Measurements from ENCODE around the gene RPP21. TPM values are rescaled to one million over a fixed set of nuclear protein-coding genes. Genes with fewer than 3 reads are reported as not detected.

Gene RPP21
- total RNA-seq, 1 experiment from 2014 or later, result 58.9 TPM

DNA sequence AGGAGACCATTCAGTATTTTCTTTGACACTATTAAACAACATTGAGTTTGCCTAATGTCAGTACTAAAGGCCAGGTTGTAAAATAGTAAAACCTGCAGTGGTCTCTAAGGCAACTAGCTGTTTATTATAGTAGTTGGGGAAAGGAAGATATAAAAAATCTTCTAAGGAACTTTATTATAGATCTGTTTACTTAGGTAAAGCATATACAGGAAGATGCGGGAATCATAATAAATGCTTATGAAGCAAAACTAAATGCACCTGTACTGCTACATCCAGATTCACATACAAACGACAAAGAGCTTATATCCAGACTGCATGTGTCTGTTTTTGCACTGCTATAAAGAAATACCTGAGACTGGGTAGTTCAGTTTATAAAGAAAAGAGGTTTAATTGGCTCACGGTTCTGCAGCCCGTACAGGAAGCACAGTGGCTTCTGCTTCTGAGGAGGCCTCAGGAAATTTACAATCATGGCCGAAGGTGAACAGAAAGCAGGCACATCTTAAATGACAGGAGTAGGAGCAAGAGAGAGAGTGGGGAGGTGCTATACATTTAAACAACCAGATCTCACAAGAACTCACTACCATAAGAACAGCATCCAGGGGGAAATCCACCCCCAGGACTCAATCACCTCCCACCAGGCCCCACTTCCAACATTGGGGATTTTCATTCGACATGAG, 26.9 kb upstream of the RPP21 start:
- ChIA-PET CTCF (no interaction called here), POLR2A (ENCODE audit: unreplicated experiment) (no interaction called here)
- Histone ChIP-seq H3K4me1 (replicated peaks; ENCODE audit: insufficient read depth) (no peaks in the 10 kb centered on the region; the same call in 1 of the 2 replicates), H3K4me2 (no peak overlapping the region), H3K79me2 (ENCODE audit: low read depth) (peaks cover 88% of the 10 kb centered on the region), H3K4me3 (no peak overlapping the region), H3K27ac (no peak overlapping the region), H3K9me2 (ENCODE audit: insufficient read depth) (no peaks in the 10 kb centered on the region), H4K20me1 (ENCODE audit: insufficient read depth) (peaks cover 62% of the 10 kb centered on the region), H3K36me3 (ENCODE audit: low read depth) (peaks cover 10% of the 10 kb centered on the region; the same call in 1 of the 2 replicates), H3K9me3 (ENCODE audit: insufficient read depth, low read depth) (no peaks in the 10 kb centered on the region), H3K27me3 (ENCODE audit: insufficient read depth, low read depth) (no peaks in the 10 kb centered on the region), H3F3A (ENCODE audit: insufficient read depth, low read depth) (no peaks in the 10 kb centered on the region), H2AFZ (no peak overlapping the region)
- intact Hi-C loops (cut with micrococcal nuclease; ENCODE audit: unreplicated experiment), result no loop called here
- TF ChIP-seq CTCF (conservative IDR thresholded peaks at IDR 0.05), result no peak
- TF ChIP-seq EZH2 (IDR thresholded peaks at IDR 0.05; ENCODE audit: low read depth), result no peak
- no peak for DNase-seq
- BruUV-seq (replicated peaks), result no TSS peak

- POLR2A ChIA-PET (ENCODE audit: unreplicated experiment), result no interaction called here
- H2AFZ ChIP-seq, result no peak overlapping the region
- no peak for DNase-seq
- CTCF ChIA-PET, result interaction anchor here (0.6 kb wide), 1 partner anchor 49 kb away, joined by 3 read pairs; no protein-coding TSS in a partner anchor
- H3K9me3 ChIP-seq (ENCODE audit: insufficient read depth, low read depth), result no peaks in the 10 kb centered on the region
- TF ChIP-seq EZH2 (IDR thresholded peaks at IDR 0.05; ENCODE audit: low read depth) (no peak), CTCF (conservative IDR thresholded peaks at IDR 0.05) (no peak)
- 0 out of 2 replicates have a peak, but pooled peaks cover 5% of the 10 kb centered on the region for H3F3A ChIP-seq (ENCODE audit: insufficient read depth, low read depth)
- H3K4me2 ChIP-seq, result no peak overlapping the region
- H3K4me3 ChIP-seq, result no peak overlapping the region
- no TSS peak for BruUV-seq (replicated peaks)
- peaks cover 73% of the 10 kb centered on the region for H4K20me1 ChIP-seq (ENCODE audit: insufficient read depth)
- H3K4me1 ChIP-seq (replicated peaks; ENCODE audit: insufficient read depth), result peaks cover 4% of the 10 kb centered on the region
- H3K27me3 ChIP-seq (ENCODE audit: insufficient read depth, low read depth), result no peaks in the 10 kb centered on the region
- H3K27ac ChIP-seq, result no peak overlapping the region
- H3K79me2 ChIP-seq (ENCODE audit: low read depth), result peaks cover 97% of the 10 kb centered on the region
- intact Hi-C loops (cut with micrococcal nuclease; ENCODE audit: unreplicated experiment), result no loop called here
- H3K9me2 ChIP-seq (ENCODE audit: insufficient read depth), result no peaks in the 10 kb centered on the region
- peaks cover 12% of the 10 kb centered on the region; the same call in 1 of the 2 replicates for H3K36me3 ChIP-seq (ENCODE audit: low read depth)
Measured at GRCh38 chr6:30319146-30319835, 25.7 kb upstream of the RPP21 start.

GRCh38 chr6:30321692-30322388, 23.1 kb upstream of the RPP21 start:
- Histone ChIP-seq H3K4me2 (no peak overlapping the region), H3K4me1 (replicated peaks; ENCODE audit: insufficient read depth) (peaks cover 14% of the 10 kb centered on the region), H3F3A (ENCODE audit: insufficient read depth, low read depth) (peaks cover 23% of the 10 kb centered on the region; the same call in 1 of the 2 replicates), H3K27me3 (ENCODE audit: insufficient read depth, low read depth) (no peaks in the 10 kb centered on the region), H3K27ac (no peak overlapping the region), H4K20me1 (ENCODE audit: insufficient read depth) (peaks cover 69% of the 10 kb centered on the region), H3K9me2 (ENCODE audit: insufficient read depth) (no peaks in the 10 kb centered on the region), H3K4me3 (no peak overlapping the region), H2AFZ (no peak overlapping the region), H3K9me3 (ENCODE audit: insufficient read depth, low read depth) (no peaks in the 10 kb centered on the region), H3K36me3 (ENCODE audit: low read depth) (0 out of 2 replicates have a peak, but pooled peaks cover 9% of the 10 kb centered on the region), H3K79me2 (ENCODE audit: low read depth) (peaks cover 94% of the 10 kb centered on the region)
- TF ChIP-seq CTCF (conservative IDR thresholded peaks at IDR 0.05), result no peak
- ChIA-PET CTCF (no interaction called here), POLR2A (ENCODE audit: unreplicated experiment) (no interaction called here)
- intact Hi-C loops (cut with micrococcal nuclease; ENCODE audit: unreplicated experiment), result no loop called here
- DNase-seq, result no peak
- BruUV-seq (replicated peaks), result no TSS peak

Measured in PC-9 (cell line).